ENCODE results near the gene DNAJB4.

GRCh38 chr1:78006521-78006920 lies 1.8 kb downstream of the DNAJB4 start:
- TF ChIP-seq SIN3A (IDR thresholded peaks at IDR 0.05; ENCODE audit: low read depth), result no peak
- TF ChIP-seq SP1 (IDR thresholded peaks at IDR 0.05; ENCODE audit: low read depth), result no peak
- no peak for TF ChIP-seq CTCF (IDR thresholded peaks at IDR 0.05 in 2 of 3, conservative IDR thresholded peaks at IDR 0.05 in 1 of 3; ENCODE audit: borderline replicate concordance in 1 of 3, insufficient read depth in 1 of 3, low read depth in 2 of 3, low read length in 2 of 3)

All from HCT116 (cell line).